Thoracic aorta (tissue), 2 donors: Measurements from ENCODE around the gene PARVA. TPM values are rescaled to one million over a fixed set of nuclear protein-coding genes. Genes with fewer than 3 reads are reported as not detected.
"Not testable (repeated sequence)": the region's sequence is repeated elsewhere in the genome, so short reads cannot be mapped to it uniquely, and the experiment has no call there.

Source experiments
- ATAC-seq: fragments of 150-250 bp; one replicate; pipeline ENCODE4 v1.8.0; 2017; ENCODE audit warnings: low read depth; ENCODE audit not compliant: insufficient number of reproducible peaks, low FRiP score
- DNase-seq: peaks from one replicate; pipeline ENCODE4 v3.0.0-alpha.2; 2020; ENCODE audit warnings: low spot score
- H3K27ac ChIP-seq, 2 donors: fragments of 200-600 bp; sonication (generic); 1 replicate in 1 of 2; 2 replicates in 1 of 2; pipeline ENCODE4 v1.5.1; 2016; ENCODE audit warnings: mild to moderate bottlenecking in 2 of 2, moderate library complexity in 2 of 2
- H3K27me3 ChIP-seq: fragments of 200-600 bp; sonication (generic); replicated peaks from 2 replicates; pipeline ENCODE4 v1.6.0; 2016; ENCODE audit warnings: mild to moderate bottlenecking; ENCODE audit not compliant: insufficient read depth
- H3K36me3 ChIP-seq: fragments of 200-600 bp; sonication (generic); one replicate; pipeline ENCODE4 v1.5.1; 2016
- H3K4me1 ChIP-seq, 2 donors: fragments of 200-600 bp; sonication (generic); 1 replicate in 1 of 2; 2 replicates in 1 of 2; pipeline versions ENCODE4 v1.5.1 to v1.6.0; 2016; ENCODE audit warnings: low read depth in 2 of 2, mild to moderate bottlenecking in 1 of 2; ENCODE audit not compliant: control insufficient read depth in 1 of 2
- H3K4me3 ChIP-seq: fragments of 200-600 bp; sonication (generic); 2 replicates; pipeline ENCODE4 v1.5.1; 2016; ENCODE audit warnings: mild to moderate bottlenecking
- H3K9me3 ChIP-seq: fragments of 200-600 bp; sonication (generic); 2 replicates; pipeline ENCODE4 v1.5.1; 2016
- total RNA-seq, 2 donors: library from RNA; depleted of rRNA; stranded (reverse); fragments of >200 nt; gene quantifications; one replicate each; pipeline versions ENCODE4 v1.1.0 to v1.2.3, GENCODE V29; 2016
- TF ChIP-seq, protein P1 (sequence below): fragments of 200-600 bp; sonication (generic); IDR thresholded peaks from one replicate; pipeline ENCODE4 v1.5.1; 2019; ENCODE audit warnings: antibody characterized with exemption

PARVA gene
- total RNA-seq, 2 donors from 2014 or later = 96.7 to 99.7 TPM

- DNase-seq (peak; percentile 11), ATAC-seq (peak; percentile 43)
- Histone ChIP-seq H3K4me1 (peaks cover 0 to 7% of the 10 kb centered on the region in 2 donors), H3K27ac (no peak overlapping the region), H3K4me3 (no peak overlapping the region), H3K36me3 (peaks cover 4% of the 10 kb centered on the region), H3K27me3 (no peaks in the 10 kb centered on the region), H3K9me3 (no peaks in the 10 kb centered on the region)
- TF ChIP-seq, protein P1, sequence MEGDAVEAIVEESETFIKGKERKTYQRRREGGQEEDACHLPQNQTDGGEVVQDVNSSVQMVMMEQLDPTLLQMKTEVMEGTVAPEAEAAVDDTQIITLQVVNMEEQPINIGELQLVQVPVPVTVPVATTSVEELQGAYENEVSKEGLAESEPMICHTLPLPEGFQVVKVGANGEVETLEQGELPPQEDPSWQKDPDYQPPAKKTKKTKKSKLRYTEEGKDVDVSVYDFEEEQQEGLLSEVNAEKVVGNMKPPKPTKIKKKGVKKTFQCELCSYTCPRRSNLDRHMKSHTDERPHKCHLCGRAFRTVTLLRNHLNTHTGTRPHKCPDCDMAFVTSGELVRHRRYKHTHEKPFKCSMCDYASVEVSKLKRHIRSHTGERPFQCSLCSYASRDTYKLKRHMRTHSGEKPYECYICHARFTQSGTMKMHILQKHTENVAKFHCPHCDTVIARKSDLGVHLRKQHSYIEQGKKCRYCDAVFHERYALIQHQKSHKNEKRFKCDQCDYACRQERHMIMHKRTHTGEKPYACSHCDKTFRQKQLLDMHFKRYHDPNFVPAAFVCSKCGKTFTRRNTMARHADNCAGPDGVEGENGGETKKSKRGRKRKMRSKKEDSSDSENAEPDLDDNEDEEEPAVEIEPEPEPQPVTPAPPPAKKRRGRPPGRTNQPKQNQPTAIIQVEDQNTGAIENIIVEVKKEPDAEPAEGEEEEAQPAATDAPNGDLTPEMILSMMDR = peak; percentile 81
Observed at GRCh38 chr11:12331239-12331874, 46.0 kb upstream of the PARVA start.

GRCh38 chr11:12343526-12343925, 33.8 kb upstream of the PARVA start:
- no peak overlapping the region for H3K4me3 ChIP-seq
- no peaks in the 10 kb centered on the region for H3K36me3 ChIP-seq
- no peaks in the 10 kb centered on the region for H3K27me3 ChIP-seq
- H3K9me3 ChIP-seq = no peaks in the 10 kb centered on the region
- no peak overlapping the region for H3K27ac ChIP-seq
- H3K4me1 ChIP-seq = no peaks in the 10 kb centered on the region
- ATAC-seq (no peak), DNase-seq (no peak)
- TF ChIP-seq, protein P1 = no peak

DNA sequence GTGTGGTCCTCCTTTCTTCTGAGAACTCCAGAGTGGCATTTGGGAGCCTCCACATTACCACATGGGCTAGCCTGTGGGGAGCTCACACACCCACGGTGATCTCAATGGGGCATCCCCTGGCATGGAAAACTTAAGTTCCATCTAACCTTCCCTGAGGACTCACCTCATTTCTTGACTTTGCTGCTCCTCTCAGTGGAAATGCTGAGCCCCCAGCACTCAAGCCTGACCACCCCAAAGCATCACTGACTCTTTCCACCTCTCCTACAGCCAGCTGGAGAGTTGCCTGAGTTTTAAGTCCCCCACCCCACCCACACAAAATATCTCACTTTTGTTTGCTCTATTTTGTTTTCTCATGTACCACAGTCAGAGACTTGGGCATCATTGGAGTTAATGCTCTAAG, 23.8 kb upstream of the PARVA start:
- ATAC-seq (no peak), DNase-seq (no peak)
- peaks cover 10% of the 10 kb centered on the region for H3K36me3 ChIP-seq
- no peak overlapping the region for H3K4me3 ChIP-seq
- no peak overlapping the region for H3K27ac ChIP-seq
- H3K27me3 ChIP-seq = no peaks in the 10 kb centered on the region
- TF ChIP-seq, protein P1 = no peak
- H3K9me3 ChIP-seq = no peaks in the 10 kb centered on the region
- H3K4me1 ChIP-seq = no peaks in the 10 kb centered on the region

DNA sequence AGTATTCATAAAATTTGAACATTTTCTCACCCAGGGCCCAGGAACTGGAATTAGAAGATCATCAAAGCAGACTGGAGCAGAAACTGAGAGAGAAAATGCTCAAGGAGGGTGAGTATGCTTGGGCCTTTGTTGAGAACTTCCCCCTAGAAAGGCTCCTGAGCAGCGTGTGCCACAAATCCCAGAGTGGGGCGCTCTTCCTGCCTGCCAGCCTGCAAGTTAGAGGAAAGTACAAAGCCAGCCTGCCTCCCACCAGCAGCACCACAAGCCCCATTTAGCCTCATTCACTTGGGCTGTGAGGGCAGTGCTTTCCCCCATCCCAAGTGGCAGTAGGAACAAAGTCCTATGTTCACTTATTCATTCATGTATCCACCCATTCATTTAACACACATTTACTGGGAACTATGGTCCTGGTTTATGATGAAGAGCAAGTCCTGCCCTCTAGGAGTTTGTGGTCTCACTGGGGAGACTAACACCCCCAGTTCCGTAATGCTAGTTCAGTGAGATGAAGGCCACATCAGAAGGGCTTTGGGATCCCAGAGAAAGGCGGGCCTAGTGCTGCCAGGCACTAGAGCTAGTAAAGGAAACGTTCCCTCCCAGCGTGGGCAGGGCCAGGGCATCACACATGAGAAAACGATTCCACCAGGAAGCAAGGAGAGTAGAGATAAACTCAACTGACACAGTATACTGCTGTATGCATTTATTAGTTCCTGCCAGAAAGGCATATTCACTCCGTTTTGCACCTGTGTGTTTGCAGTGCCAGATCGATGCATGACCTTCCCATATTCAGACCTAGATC, 22.4 kb upstream of the PARVA start:
- Histone ChIP-seq H3K27ac (no peak overlapping the region), H3K36me3 (peaks cover 8% of the 10 kb centered on the region), H3K9me3 (no peaks in the 10 kb centered on the region), H3K4me3 (no peak overlapping the region), H3K27me3 (no peaks in the 10 kb centered on the region), H3K4me1 (no peaks in the 10 kb centered on the region)
- DNase-seq = no peak
- ATAC-seq = no peak
- TF ChIP-seq, protein P1 = no peak

DNA sequence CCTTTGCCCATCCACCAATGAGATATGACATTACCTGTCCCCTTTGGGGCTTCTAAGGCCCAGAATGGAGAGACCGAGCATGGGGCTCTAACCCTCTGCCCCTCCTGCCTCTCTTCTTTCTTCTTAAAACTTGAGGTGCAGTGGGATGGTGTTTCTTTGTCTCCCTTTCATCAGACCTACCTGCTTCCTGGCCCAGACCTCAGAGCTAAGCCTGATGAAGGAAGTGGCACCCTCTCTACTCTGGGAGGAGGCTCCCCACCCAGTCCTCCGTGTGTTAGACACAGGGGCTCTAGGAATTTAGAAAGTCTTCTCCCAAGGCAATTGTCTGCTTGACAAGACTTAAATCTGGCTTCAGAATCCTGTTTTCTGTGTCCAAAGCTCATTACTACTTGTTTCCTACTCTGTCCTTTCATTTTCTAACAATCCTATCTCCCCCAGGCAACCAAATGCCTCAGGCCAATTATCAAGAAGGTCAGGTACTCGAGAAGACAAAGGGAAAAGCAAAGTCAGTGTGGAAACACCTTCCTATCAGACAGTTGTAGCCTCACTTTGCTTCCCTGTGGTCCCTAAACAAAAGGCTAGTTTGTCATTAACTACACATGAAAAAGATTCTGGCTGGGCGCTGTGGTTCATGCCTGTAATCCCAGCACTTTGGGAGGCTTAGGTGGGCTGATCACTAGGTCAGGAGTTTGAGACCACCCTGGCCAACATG, 20.3 kb upstream of the PARVA start:
- TF ChIP-seq, protein P1 = no peak
- DNase-seq = no peak
- Histone ChIP-seq H3K4me1 (no peaks in the 10 kb centered on the region), H3K36me3 (peaks cover 6% of the 10 kb centered on the region), H3K27ac (no peak overlapping the region), H3K27me3 (no peaks in the 10 kb centered on the region), H3K4me3 (no peak overlapping the region), H3K9me3 (no peaks in the 10 kb centered on the region)
- no peak for ATAC-seq

DNA sequence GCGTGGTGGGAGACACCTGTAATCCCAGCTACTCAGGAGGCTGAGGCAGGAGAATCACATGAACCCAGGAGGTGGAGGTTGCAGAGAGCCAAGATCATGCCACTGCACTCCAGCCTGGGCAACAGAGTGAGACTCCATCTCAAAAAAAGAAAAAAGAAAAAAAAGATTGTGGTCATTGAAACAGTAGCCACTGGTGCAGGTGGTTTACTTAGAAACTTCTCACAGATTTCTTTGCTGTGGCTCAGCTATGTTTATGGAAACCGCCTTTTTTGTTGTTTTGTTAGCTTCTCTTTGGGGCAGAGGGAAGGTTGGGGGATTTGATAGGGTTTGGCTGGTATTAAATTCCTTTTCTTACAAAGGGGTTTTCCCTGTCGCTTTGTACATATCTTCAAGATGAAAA, 19.7 kb upstream of the PARVA start:
- ATAC-seq, H3K36me3 ChIP-seq, H3K9me3 ChIP-seq, H3K4me1 ChIP-seq, DNase-seq, H3K27me3 ChIP-seq, H3K27ac ChIP-seq, H3K4me3 ChIP-seq: not testable (repeated sequence)
